Keratinocyte (primary cell): ENCODE results near the gene BCAT1. TPM values are rescaled to one million over a fixed set of nuclear protein-coding genes. Genes with fewer than 3 reads are reported as not detected.
"Not testable (repeated sequence)": the region's sequence is repeated elsewhere in the genome, so short reads cannot be mapped to it uniquely, and the experiment has no call there.

Source experiments
- DNase-seq: peaks from one replicate; pipeline ENCODE4 v3.0.0-alpha.2; 2011; ENCODE audit warnings: low read depth, missing footprints, low spot score
- FAIRE-seq: peaks from 2 replicates; lab custom pipeline; 2011; peaks lifted over from hg19 to GRCh38; lab: Jason Lieb, UNC
- H2AFZ ChIP-seq: 2 replicates; pipeline ENCODE4 v1.6.0; 2012; ENCODE audit warnings: low read length, control low read depth, inconsistent platforms; ENCODE audit not compliant: control insufficient read depth
- H3K27ac ChIP-seq: 2 replicates; pipeline ENCODE4 v1.5.1; 2011; ENCODE audit warnings: low read length; ENCODE audit not compliant: control insufficient read depth, insufficient read depth
- H3K27me3 ChIP-seq: 3 replicates; pipeline ENCODE4 v1.6.0; 2011; ENCODE audit warnings: low read length; ENCODE audit not compliant: control insufficient read depth, insufficient read depth; ENCODE audit errors: extremely low read depth
- H3K36me3 ChIP-seq, 2 experiments: 2 replicates in 1 of 2; 3 replicates in 1 of 2; pipeline ENCODE4 v1.5.1; 2011; ENCODE audit warnings: low read length in 2 of 2, mild to moderate bottlenecking in 1 of 2; ENCODE audit not compliant: control insufficient read depth in 2 of 2, insufficient read depth in 2 of 2; ENCODE audit errors: extremely low read depth in 1 of 2
- H3K4me1 ChIP-seq: 3 replicates; pipeline ENCODE4 v1.5.1; 2011; ENCODE audit warnings: low read length; ENCODE audit not compliant: control insufficient read depth, insufficient read depth; ENCODE audit errors: extremely low read depth
- H3K4me2 ChIP-seq: 3 replicates; pipeline ENCODE4 v1.6.0; 2011; ENCODE audit warnings: low read depth, low read length; ENCODE audit not compliant: control insufficient read depth, insufficient read depth; ENCODE audit errors: extremely low read depth
- H3K4me3 ChIP-seq, 3 experiments: fragments of 200-600 bp in 1 of 3; sonication (generic) in 1 of 3; 2 replicates in 2 of 3; 3 replicates in 1 of 3; pipeline ENCODE4 v1.5.1; 2011 to 2016; ENCODE audit warnings: low read length in 3 of 3, mild to moderate bottlenecking in 3 of 3, control low read depth in 2 of 3, inconsistent platforms in 1 of 3, low read depth in 1 of 3, mixed read lengths in 1 of 3, mixed run types in 1 of 3, moderate library complexity in 1 of 3; ENCODE audit not compliant: control insufficient read depth in 2 of 3, insufficient read depth in 2 of 3; ENCODE audit errors: extremely low read depth in 1 of 3
- H3K79me2 ChIP-seq: 2 replicates; pipeline ENCODE4 v1.6.0; 2012; ENCODE audit warnings: low read length; ENCODE audit not compliant: control insufficient read depth, insufficient read depth
- H3K9ac ChIP-seq: 3 replicates; pipeline ENCODE4 v1.6.0; 2011; ENCODE audit warnings: low read length; ENCODE audit not compliant: control insufficient read depth, insufficient read depth; ENCODE audit errors: extremely low read depth
- H3K9me1 ChIP-seq: 3 replicates; pipeline ENCODE4 v1.6.0; 2011; ENCODE audit warnings: low read length; ENCODE audit not compliant: control insufficient read depth, insufficient read depth; ENCODE audit errors: extremely low read depth
- H3K9me3 ChIP-seq: 2 replicates; pipeline ENCODE4 v1.5.1; 2012; ENCODE audit warnings: low read depth, low read length; ENCODE audit not compliant: control insufficient read depth
- H4K20me1 ChIP-seq: 3 replicates; pipeline ENCODE4 v1.6.0; 2011; ENCODE audit warnings: low read length; ENCODE audit not compliant: control insufficient read depth, insufficient read depth; ENCODE audit errors: extremely low read depth
- CTCF ChIP-seq, 3 experiments: IDR thresholded peaks in 1 of 3; conservative IDR thresholded peaks in 1 of 3; optimal IDR thresholded peaks in 1 of 3; 2 replicates in 2 of 3; 3 replicates in 1 of 3; pipeline versions ENCODE3 to v1.5.1; 2011; ENCODE audit warnings: low read length in 3 of 3, mild to moderate bottlenecking in 3 of 3, moderate library complexity in 2 of 3, control low read depth in 1 of 3, inconsistent platforms in 1 of 3; ENCODE audit not compliant: insufficient read depth in 2 of 3; ENCODE audit errors: extremely low read depth in 1 of 3
- EZH2 ChIP-seq: IDR thresholded peaks from one replicate; pipeline ENCODE4 v1.6.1; 2012; ENCODE audit warnings: inconsistent platforms, mild to moderate bottlenecking, low read length, moderate library complexity
- dilution Hi-C: fragments of 300-500 bp; cut with MboI; formaldehyde crosslinking; loops from one replicate; pipeline ENCODE4 v1.7.0; 2020; ENCODE audit warnings: low sequenced_read_pairs; ENCODE audit not compliant: extremely low pct_ligation_motif_present
- polyA plus RNA-seq, 5 experiments: library from polyadenylated mRNA; depleted of rRNA in 3 of 5; stranded (reverse) in 3 of 5; stranded (forward) in 1 of 5; unstranded in 1 of 5; fragments of >200 nt; gene quantifications; 1 replicate in 1 of 5; 2 replicates in 3 of 5; 3 replicates in 1 of 5; pipeline versions ENCODE4 v1.2.1 to v1.2.3, GENCODE V29; 2011 to 2012; ENCODE audit warnings: missing spikeins in 2 of 5, low read depth in 1 of 5, low replicate concordance in 1 of 5

The BCAT1 gene
- polyA plus RNA-seq, 1 donor (not counting 4 experiments of a cell fraction or from before 2014, with no cell fraction given): 6.5 TPM

- H3K27me3 ChIP-seq: no peaks in the 10 kb centered on the region
- DNase-seq: no peak
- peak overlapping the region; percentile 27 for H3K4me2 ChIP-seq
- H3K4me3 ChIP-seq: no peak overlapping the region
- H3K36me3 ChIP-seq: no peaks in the 10 kb centered on the region
- no peaks in the 10 kb centered on the region for H4K20me1 ChIP-seq
- dilution Hi-C loops: no loop called here
- H3K79me2 ChIP-seq: no peaks in the 10 kb centered on the region
- H3K27ac ChIP-seq: peak overlapping the region; percentile 47
- no peak overlapping the region for H2AFZ ChIP-seq
- H3K9ac ChIP-seq: no peak overlapping the region
- peaks cover 28% of the 10 kb centered on the region for H3K4me1 ChIP-seq
- FAIRE-seq: no peak
- H3K9me3 ChIP-seq: no peaks in the 10 kb centered on the region
- no peak for TF ChIP-seq EZH2
- TF ChIP-seq CTCF (optimal IDR thresholded peaks at IDR 0.05 in 1 of 3, IDR thresholded peaks at IDR 0.05 in 1 of 3, conservative IDR thresholded peaks at IDR 0.05 in 1 of 3; ENCODE audit: extremely low read depth in 1 of 3, insufficient read depth in 2 of 3, low read length in 3 of 3): no peak
- H3K9me1 ChIP-seq: no peaks in the 10 kb centered on the region
Observed at GRCh38 chr12:24853094-24853493, 95.8 kb downstream of the BCAT1 start.

GRCh38 chr12:24852420-24852819 is 96.5 kb downstream of the BCAT1 start:
- Histone ChIP-seq H3K9ac (no peak overlapping the region), H3K27ac (peak overlapping the region; percentile 47), H3K4me1 (peaks cover 28% of the 10 kb centered on the region), H3K36me3 (no peaks in the 10 kb centered on the region), H4K20me1 (no peaks in the 10 kb centered on the region), H2AFZ (no peak overlapping the region), H3K9me1 (no peaks in the 10 kb centered on the region), H3K9me3 (no peaks in the 10 kb centered on the region), H3K27me3 (no peaks in the 10 kb centered on the region), H3K79me2 (no peaks in the 10 kb centered on the region), H3K4me2 (no peak overlapping the region), H3K4me3 (no peak overlapping the region)
- TF ChIP-seq CTCF (optimal IDR thresholded peaks at IDR 0.05 in 1 of 3, IDR thresholded peaks at IDR 0.05 in 1 of 3, conservative IDR thresholded peaks at IDR 0.05 in 1 of 3; ENCODE audit: extremely low read depth in 1 of 3, insufficient read depth in 2 of 3, low read length in 3 of 3): peak in 2 of 3 experiments; percentile 17 to 26
- no peak for TF ChIP-seq EZH2
- DNase-seq: no peak
- no peak for FAIRE-seq
- dilution Hi-C loops: no loop called here

DNA sequence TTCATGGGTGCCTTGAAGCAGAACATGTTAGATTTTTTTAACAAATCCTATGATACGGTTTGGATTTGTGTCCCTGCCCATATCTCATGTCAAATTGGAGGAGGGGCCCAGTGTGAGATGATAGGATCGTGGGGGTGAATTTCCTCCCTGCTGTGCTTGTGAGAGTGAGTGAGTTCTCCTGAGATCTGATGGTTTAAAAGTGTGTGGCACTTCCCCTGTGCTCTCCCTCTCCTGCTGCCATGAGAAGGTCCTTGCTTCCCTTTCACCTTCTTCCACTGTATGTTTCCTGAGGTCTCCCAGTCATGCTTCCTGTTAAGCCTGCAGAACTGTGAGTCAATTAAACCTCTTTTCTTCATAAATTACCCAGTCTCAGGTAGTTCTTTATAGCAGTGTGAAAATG is 97.0 kb downstream of the BCAT1 start:
- peaks cover 28% of the 10 kb centered on the region for H3K4me1 ChIP-seq
- H3K27me3 ChIP-seq, dilution Hi-C loops, H3K79me2 ChIP-seq, DNase-seq, H3K9me3 ChIP-seq, H3K9ac ChIP-seq, FAIRE-seq, H3K4me2 ChIP-seq, H3K36me3 ChIP-seq, H4K20me1 ChIP-seq, H2AFZ ChIP-seq, H3K27ac ChIP-seq, H3K4me3 ChIP-seq, H3K9me1 ChIP-seq: not testable (repeated sequence)
